Heart left ventricle (tissue), 16 donors: ENCODE data around the gene WWOX. TPM values are rescaled to one million over a fixed set of nuclear protein-coding genes. Genes with fewer than 3 reads are reported as not detected.

Experiments
- ATAC-seq, 4 donors: fragments of 200-7000 bp; cut with Tn5 transposase; one replicate each; pipeline ENCODE4 v1.9.1; 2020 to 2022; ENCODE audit warnings: moderate library complexity in 4 of 4, mild to moderate bottlenecking in 3 of 4, moderate number of reproducible peaks in 1 of 4
- DNase-seq, 5 donors: peaks; one replicate each; pipeline ENCODE4 v3.0.0-alpha.2; 2020
- H3K27ac ChIP-seq, 12 donors: fragments of 200-600 bp; sonication (generic) in 4 of 12; one replicate each; pipeline versions ENCODE4 v1.5.0 to v1.8.0; 2016 to 2022; ENCODE audit warnings: mild to moderate bottlenecking in 2 of 12
- H3K27me3 ChIP-seq, 9 donors: fragments of 200-600 bp; sonication (generic) in 2 of 9; one replicate each; pipeline versions ENCODE4 v1.5.1 to v1.8.0; 2016 to 2022; ENCODE audit warnings: mild to moderate bottlenecking in 3 of 9
- H3K36me3 ChIP-seq, 9 donors: fragments of 200-600 bp; sonication (generic) in 2 of 9; one replicate each; pipeline versions ENCODE4 v1.5.0 to v1.8.0; 2018 to 2022; ENCODE audit warnings: mild to moderate bottlenecking in 2 of 9
- H3K4me1 ChIP-seq, 12 donors: fragments of 200-600 bp; sonication (generic) in 4 of 12; one replicate each; pipeline versions ENCODE4 v1.5.0 to v1.8.0; 2016 to 2022; ENCODE audit warnings: mild to moderate bottlenecking in 3 of 12
- H3K4me3 ChIP-seq, 12 donors: fragments of 200-600 bp; sonication (generic) in 4 of 12; one replicate each; pipeline versions ENCODE4 v1.5.0 to v1.8.0; 2017 to 2022; ENCODE audit warnings: mild to moderate bottlenecking in 9 of 12, moderate library complexity in 4 of 12
- H3K9me3 ChIP-seq, 12 donors: fragments of 200-600 bp; sonication (generic) in 4 of 12; one replicate each; pipeline versions ENCODE4 v1.5.0 to v1.8.0; 2016 to 2022; ENCODE audit warnings: mild to moderate bottlenecking in 1 of 12
- CTCF ChIP-seq, 12 donors: fragments of 200-600 bp; sonication (generic) in 4 of 12; IDR thresholded peaks; one replicate each; pipeline versions ENCODE4 v1.5.0 to v1.8.0; 2018 to 2022; ENCODE audit warnings: antibody characterized with exemption in 12 of 12, mild to moderate bottlenecking in 5 of 12
- POLR2A ChIP-seq, 2 donors: fragments of 450-650 bp; IDR thresholded peaks; one replicate each; pipeline ENCODE4 v1.6.1; 2017; ENCODE audit warnings: antibody characterized with exemption in 2 of 2, mild to moderate bottlenecking in 2 of 2, moderate library complexity in 2 of 2
- whole genome bisulfite sequencing, 4 donors: extraction: QIAGEN DNeasy Blood & Tissue Kit in 2 of 4; methylation state at CpG; one replicate each; pipeline versions ENCODE4 v1.1.5 to v1.1.7; 2013 to 2018; 5-methylcytosine and 5-hydroxymethylcytosine counted together
- intact Hi-C, 10 donors: fragments of 100-400 bp; cut with DNase I; formaldehyde crosslinking; loops; one replicate each; pipeline versions ENCODE4 v1.11.1 to v1.14.2; 2022
- polyA plus RNA-seq, 2 donors: library from polyadenylated mRNA; stranded (reverse); fragments of 200-250 nt; gene quantifications; one replicate each; pipeline ENCODE4 v1.2.3, GENCODE V29; 2013
- total RNA-seq, 9 donors: library from RNA; depleted of rRNA in 2 of 9; stranded (reverse); fragments of >200 nt in 2 of 9; fragmentation: NEBNext Ultra II Directional in 3 of 9; extraction: Animal tissue kit (Norgen Biotek cat#: 25700) in 3 of 9; gene quantifications; one replicate each; pipeline versions ENCODE4 v1.1.0 to v1.2.4, GENCODE V29; 2016 to 2023
- donor health status: ischemic (EF 13 %, LVEDD 7.1; RV severe dilation, severe dysfunction).
- donor health status: healthy with polysubstance abuse.
- donor health status: DM: no; HTN: yes; CAD: no.
- donor health status: DM: no; HTN: no; CAD: no.
- donor health status: ischemic (EF 25% LVEDD 6.9; RV normal size, moderate dysfunction).
- donor health status: ischemic (EF 25% LVEDD 5.7; RV mildly dilated, moderate dysfunction).
- donor health status: healthy.
- donor health status: DM: yes; HTN: yes; CAD: no.
- donor health status: ischemic (EF 35%, LVEDD 5.7; RV mildly dilated, moderate dysfunction).
- donor health status: nonischemic (EF 11% LVEDD 7.7; RV severe dilation, severe dysfunction).
- donor health status: DM: yes; HTN: yes; CAD: no.
- donor health status: PGD.
- donor health status: ischemic (EF 29% LVEDD 5.4; RV normal size, mild dysfunction).
- donor health status: nonischemic (EF 23%, LVEDD 6.1; RV moderate dilation, normal function).

WWOX gene
- total and polyA plus RNA-seq, 11 donors, result 4.3 to 18.3 (median 9.1) TPM

- 36 to 41% (median 39%) methylated on average over 4 of the region's 4 CpGs for WGBS, 4 donors
- TF ChIP-seq CTCF (IDR thresholded peaks at IDR 0.05) (no peak), POLR2A (IDR thresholded peaks at IDR 0.05) (no peak)
- peak in 1 of 4 donors; percentile 38 for ATAC-seq
- Histone ChIP-seq H3K4me3 (no peak overlapping the region), H3K27ac (no peak overlapping the region), H3K9me3 (no peaks in the 10 kb centered on the region), H3K36me3 (no peaks in the 10 kb centered on the region), H3K4me1 (peaks cover 0 to 4% (median 0%) of the 10 kb centered on the region in 12 donors), H3K27me3 (no peaks in the 10 kb centered on the region)
- DNase-seq, result no peak
- intact Hi-C loops, result no loop called here
These were observed 356.4 kb downstream of the WWOX start for GRCh38 chr16:78455861-78456260.

GRCh38 chr16:78458588-78458987 is 359.1 kb downstream of the WWOX start:
- Histone ChIP-seq H3K27me3 (no peaks in the 10 kb centered on the region), H3K4me3 (no peak overlapping the region), H3K4me1 (peaks cover 0 to 4% (median 0%) of the 10 kb centered on the region in 12 donors), H3K9me3 (no peaks in the 10 kb centered on the region), H3K36me3 (no peaks in the 10 kb centered on the region), H3K27ac (no peak overlapping the region)
- ATAC-seq (no peak), DNase-seq (no peak)
- intact Hi-C loops, result no loop called here
- 89 to 99% (median 95%) methylated on average over 2 of the region's 2 CpGs for WGBS, 4 donors
- TF ChIP-seq POLR2A (IDR thresholded peaks at IDR 0.05) (no peak), CTCF (IDR thresholded peaks at IDR 0.05) (no peak)

GRCh38 chr16:78460428-78460827 is 361.0 kb downstream of the WWOX start:
- Histone ChIP-seq H3K27me3 (no peaks in the 10 kb centered on the region), H3K27ac (no peak overlapping the region), H3K4me3 (no peak overlapping the region), H3K36me3 (no peaks in the 10 kb centered on the region), H3K4me1 (peaks cover 0 to 4% (median 0%) of the 10 kb centered on the region in 12 donors), H3K9me3 (no peaks in the 10 kb centered on the region)
- 93 to 97% (median 95%) methylated on average over 4 of the region's 4 CpGs for WGBS, 4 donors
- DNase-seq (no peak), ATAC-seq (no peak)
- intact Hi-C loops, result no loop called here
- no peak for TF ChIP-seq POLR2A (IDR thresholded peaks at IDR 0.05)
- no peak for TF ChIP-seq CTCF (IDR thresholded peaks at IDR 0.05)

GRCh38 chr16:78461087-78461486 is 361.6 kb downstream of the WWOX start:
- ATAC-seq, result no peak
- WGBS, 4 donors, result 80 to 88% (median 82%) methylated on average over 4 of the region's 4 CpGs

More at GRCh38 chr16:78461087-78461486, 361.6 kb downstream of the WWOX start:
- H3K4me1 ChIP-seq, result no peaks in the 10 kb centered on the region
- intact Hi-C loops, result no loop called here
- H3K4me3 ChIP-seq, result no peak overlapping the region
- H3K27ac ChIP-seq, result no peak overlapping the region
- DNase-seq, result no peak
- no peak for TF ChIP-seq CTCF (IDR thresholded peaks at IDR 0.05)
- TF ChIP-seq POLR2A (IDR thresholded peaks at IDR 0.05), result no peak
- no peaks in the 10 kb centered on the region for H3K36me3 ChIP-seq
- no peaks in the 10 kb centered on the region for H3K9me3 ChIP-seq
- no peaks in the 10 kb centered on the region for H3K27me3 ChIP-seq
